T-helper 22 cell (primary cell): ENCODE results near the gene MAML3.

Source experiments
- DNase-seq: peaks from one replicate; pipeline ENCODE4 v3.0.0-alpha.2; 2020; ENCODE audit warnings: low read depth

Gene MAML3

GRCh38 chr4:140046016-140046415 lies 108.0 kb downstream of the MAML3 start:
- no peak for DNase-seq

- no peak for DNase-seq
Measured at GRCh38 chr4:140044337-140044902, 109.6 kb downstream of the MAML3 start.

GRCh38 chr4:140042634-140043033 lies 111.3 kb downstream of the MAML3 start:
- no peak for DNase-seq

GRCh38 chr4:140038031-140038533 lies 115.9 kb downstream of the MAML3 start:
- no peak for DNase-seq

- DNase-seq, result no peak
Measured at GRCh38 chr4:140037353-140038030, 116.5 kb downstream of the MAML3 start.

- no peak for DNase-seq
Measured at GRCh38 chr4:140031706-140032105, 122.3 kb downstream of the MAML3 start.

- no peak for DNase-seq
Measured at GRCh38 chr4:140031061-140031460, 122.9 kb downstream of the MAML3 start.

GRCh38 chr4:140028676-140029517 lies 125.1 kb downstream of the MAML3 start:
- no peak for DNase-seq

GRCh38 chr4:140028101-140028500 lies 125.9 kb downstream of the MAML3 start:
- no peak for DNase-seq

- no peak for DNase-seq
Measured at GRCh38 chr4:140027101-140027500, 126.9 kb downstream of the MAML3 start.

GRCh38 chr4:140025470-140025869 lies 128.5 kb downstream of the MAML3 start:
- DNase-seq, result no peak

GRCh38 chr4:140020457-140021361 lies 133.3 kb downstream of the MAML3 start:
- no peak for DNase-seq

- no peak for DNase-seq
Measured at GRCh38 chr4:140019619-140020347, 134.2 kb downstream of the MAML3 start.

- no peak for DNase-seq
Measured at GRCh38 chr4:140018931-140019618, 134.9 kb downstream of the MAML3 start.

- DNase-seq, result no peak
Measured at GRCh38 chr4:140014284-140014683, 139.7 kb downstream of the MAML3 start.

- DNase-seq, result peak; percentile 9
Measured at GRCh38 chr4:140012688-140013486, 141.1 kb downstream of the MAML3 start.

- no peak for DNase-seq
Measured at GRCh38 chr4:140005699-140006098, 148.3 kb downstream of the MAML3 start.

GRCh38 chr4:140004922-140005627 lies 148.9 kb downstream of the MAML3 start:
- no peak for DNase-seq

- DNase-seq, result no peak
Measured at GRCh38 chr4:140004549-140004895, 149.5 kb downstream of the MAML3 start.
